ENCODE results near the gene NFATC1. TPM values are rescaled to one million over a fixed set of nuclear protein-coding genes. Genes with fewer than 3 reads are reported as not detected.

The NFATC1 gene
- total RNA-seq, 4 donors from 2014 or later: 13.1 to 21.3 (median 16.2) TPM

DNA sequence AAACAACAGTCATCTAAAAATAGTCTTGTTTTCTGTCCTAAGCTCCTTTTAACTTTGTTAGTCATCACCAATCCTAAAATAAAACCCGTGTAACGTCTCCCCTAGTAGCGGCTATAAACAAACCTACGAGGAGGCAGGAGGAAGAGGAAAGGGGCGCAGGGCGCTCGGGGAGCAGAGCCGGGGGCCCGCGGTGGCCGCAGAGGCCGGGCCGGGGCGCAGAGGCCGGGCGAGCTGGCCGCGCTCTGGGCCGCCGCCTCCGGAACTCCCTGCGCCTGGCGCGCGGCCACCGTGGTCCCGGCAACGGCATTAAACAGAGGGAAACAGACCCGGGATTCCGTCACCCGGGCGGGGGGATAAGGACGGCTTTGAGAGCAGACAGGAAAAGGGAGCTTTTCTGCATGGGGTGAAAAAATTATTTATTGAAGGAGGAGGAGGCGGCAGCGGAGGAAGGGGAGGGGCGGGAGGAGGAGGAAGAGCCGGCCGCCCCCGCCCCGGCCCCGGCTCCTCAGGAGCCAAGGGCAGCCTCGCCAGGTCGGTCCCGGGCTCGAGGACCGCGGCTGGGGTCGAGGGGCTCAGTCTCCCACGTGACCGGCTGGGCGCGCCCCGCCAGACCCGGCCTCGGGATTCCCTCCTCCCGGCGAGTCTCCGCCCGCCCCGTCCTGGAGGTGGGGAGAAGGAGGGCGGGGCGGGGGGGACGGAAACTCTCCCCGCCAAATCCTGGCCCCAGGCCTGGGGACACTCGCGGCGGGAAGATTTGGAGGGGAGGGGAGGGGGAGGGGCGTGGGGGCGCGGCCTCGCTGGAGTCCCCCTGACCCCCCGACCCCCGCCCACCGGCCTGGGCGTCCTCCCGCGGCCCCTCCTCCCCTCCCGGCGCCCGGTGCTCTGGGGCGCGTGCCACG is 1.8 kb upstream of the NFATC1 start:
- peak; percentile 77 for ATAC-seq
- no peaks in the 10 kb centered on the region for H3K9me3 ChIP-seq
- H3K27ac ChIP-seq: peak overlapping the region; percentile 88 to 99 (median 96)
- TF ChIP-seq, protein P1, sequence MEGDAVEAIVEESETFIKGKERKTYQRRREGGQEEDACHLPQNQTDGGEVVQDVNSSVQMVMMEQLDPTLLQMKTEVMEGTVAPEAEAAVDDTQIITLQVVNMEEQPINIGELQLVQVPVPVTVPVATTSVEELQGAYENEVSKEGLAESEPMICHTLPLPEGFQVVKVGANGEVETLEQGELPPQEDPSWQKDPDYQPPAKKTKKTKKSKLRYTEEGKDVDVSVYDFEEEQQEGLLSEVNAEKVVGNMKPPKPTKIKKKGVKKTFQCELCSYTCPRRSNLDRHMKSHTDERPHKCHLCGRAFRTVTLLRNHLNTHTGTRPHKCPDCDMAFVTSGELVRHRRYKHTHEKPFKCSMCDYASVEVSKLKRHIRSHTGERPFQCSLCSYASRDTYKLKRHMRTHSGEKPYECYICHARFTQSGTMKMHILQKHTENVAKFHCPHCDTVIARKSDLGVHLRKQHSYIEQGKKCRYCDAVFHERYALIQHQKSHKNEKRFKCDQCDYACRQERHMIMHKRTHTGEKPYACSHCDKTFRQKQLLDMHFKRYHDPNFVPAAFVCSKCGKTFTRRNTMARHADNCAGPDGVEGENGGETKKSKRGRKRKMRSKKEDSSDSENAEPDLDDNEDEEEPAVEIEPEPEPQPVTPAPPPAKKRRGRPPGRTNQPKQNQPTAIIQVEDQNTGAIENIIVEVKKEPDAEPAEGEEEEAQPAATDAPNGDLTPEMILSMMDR (IDR thresholded peaks at IDR 0.05): no peak
- peak; percentile 34 for TF ChIP-seq POLR2AphosphoS5 (IDR thresholded peaks at IDR 0.05)
- TF ChIP-seq EP300 (IDR thresholded peaks at IDR 0.05): no peak
- peak; percentile 38 to 44 for TF ChIP-seq POLR2A (IDR thresholded peaks at IDR 0.05)
- H3K4me1 ChIP-seq: peaks cover 0 to 47% (median 14%) of the 10 kb centered on the region in 3 donors
- 0% methylated on average over 31 of the region's 83 CpGs; no CpG with 5 or more reads in 1 of the 2 donors for WGBS, 2 donors (ENCODE audit: low coverage in 1 of 2)
- peaks cover 8% of the 10 kb centered on the region for H3K27me3 ChIP-seq
- no peaks in the 10 kb centered on the region for H3K36me3 ChIP-seq
- H3K4me3 ChIP-seq: peak overlapping the region; percentile 62 to 82

DNA sequence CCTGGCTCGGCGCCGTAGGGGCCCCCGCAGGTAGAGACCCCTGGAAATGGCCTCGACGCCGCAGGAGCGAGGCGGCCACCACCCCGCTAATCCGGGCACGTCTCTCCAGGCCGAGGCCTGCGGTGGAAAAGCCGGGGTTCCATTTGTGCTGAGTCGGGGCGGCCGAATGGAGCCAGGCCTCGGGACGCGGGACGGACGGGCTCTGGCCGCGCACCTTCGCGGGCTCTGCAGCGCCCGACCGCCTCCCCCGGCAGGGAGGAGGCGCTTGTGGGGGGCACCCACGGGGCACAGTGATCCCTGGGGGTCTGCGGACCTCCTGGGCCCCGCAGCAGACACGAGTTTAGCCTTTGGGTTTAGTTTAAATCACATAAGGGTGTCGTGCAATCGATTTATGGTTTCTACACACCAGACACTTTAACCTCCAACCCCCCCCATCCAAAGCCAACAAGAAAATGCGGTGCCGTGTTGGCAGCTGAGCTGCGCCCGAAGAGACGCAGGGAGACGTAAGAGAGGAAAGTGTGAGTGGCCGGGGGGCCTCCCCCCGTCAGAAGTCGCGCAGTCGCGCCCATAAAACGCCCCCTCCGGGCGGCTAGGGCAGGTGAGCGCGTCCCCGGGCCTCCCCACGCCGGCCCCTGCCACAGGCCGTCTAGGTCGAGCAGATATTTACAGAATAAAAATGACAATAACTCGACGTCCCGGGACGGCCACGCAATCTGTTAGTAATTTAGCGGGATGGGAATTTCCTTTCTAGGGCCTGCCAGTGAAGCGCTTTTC is 1.0 kb upstream of the NFATC1 start:
- ATAC-seq: peak; percentile 10

DNA sequence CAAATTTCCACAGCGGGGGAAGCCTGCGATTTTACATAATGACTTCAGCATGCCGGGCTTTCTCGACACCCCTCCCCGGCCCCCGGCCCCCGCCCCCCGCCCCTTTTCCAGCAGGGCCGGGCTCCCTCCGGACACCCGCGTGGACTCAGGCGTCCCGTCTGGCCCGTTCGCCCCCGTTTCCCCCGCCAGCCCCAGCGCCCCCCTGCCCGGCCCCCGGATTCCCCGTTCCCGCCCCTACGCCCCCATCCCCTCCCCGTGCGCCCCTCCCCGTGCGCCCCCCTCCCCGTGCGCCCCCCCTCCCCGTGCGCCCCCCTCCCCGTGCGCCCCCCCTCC is 456 bp upstream of the NFATC1 start:
- no peaks in the 10 kb centered on the region for H3K27me3 ChIP-seq
- TF ChIP-seq, protein P1 (IDR thresholded peaks at IDR 0.05): no peak
- TF ChIP-seq EP300 (IDR thresholded peaks at IDR 0.05): no peak
- TF ChIP-seq POLR2A (IDR thresholded peaks at IDR 0.05): no peak
- TF ChIP-seq POLR2AphosphoS5 (IDR thresholded peaks at IDR 0.05): no peak

More for the DNA sequence above, 1.0 kb upstream of the NFATC1 start:
- H3K4me1 ChIP-seq: peaks cover 0 to 55% (median 19%) of the 10 kb centered on the region in 3 donors
- 4% methylated on average over 5 of the region's 67 CpGs; no CpG with 5 or more reads in 1 of the 2 donors for WGBS, 2 donors (ENCODE audit: low coverage in 1 of 2)
- H3K36me3 ChIP-seq: no peaks in the 10 kb centered on the region
- peak overlapping the region; percentile 62 to 82 for H3K4me3 ChIP-seq
- peak; percentile 32 for TF ChIP-seq POLR2AphosphoS5 (IDR thresholded peaks at IDR 0.05)
- TF ChIP-seq, protein P1 (IDR thresholded peaks at IDR 0.05): no peak
- H3K27ac ChIP-seq: peak overlapping the region; percentile 88 to 99 (median 96)
- peaks cover 2% of the 10 kb centered on the region for H3K27me3 ChIP-seq
- H3K9me3 ChIP-seq: no peaks in the 10 kb centered on the region

DNA sequence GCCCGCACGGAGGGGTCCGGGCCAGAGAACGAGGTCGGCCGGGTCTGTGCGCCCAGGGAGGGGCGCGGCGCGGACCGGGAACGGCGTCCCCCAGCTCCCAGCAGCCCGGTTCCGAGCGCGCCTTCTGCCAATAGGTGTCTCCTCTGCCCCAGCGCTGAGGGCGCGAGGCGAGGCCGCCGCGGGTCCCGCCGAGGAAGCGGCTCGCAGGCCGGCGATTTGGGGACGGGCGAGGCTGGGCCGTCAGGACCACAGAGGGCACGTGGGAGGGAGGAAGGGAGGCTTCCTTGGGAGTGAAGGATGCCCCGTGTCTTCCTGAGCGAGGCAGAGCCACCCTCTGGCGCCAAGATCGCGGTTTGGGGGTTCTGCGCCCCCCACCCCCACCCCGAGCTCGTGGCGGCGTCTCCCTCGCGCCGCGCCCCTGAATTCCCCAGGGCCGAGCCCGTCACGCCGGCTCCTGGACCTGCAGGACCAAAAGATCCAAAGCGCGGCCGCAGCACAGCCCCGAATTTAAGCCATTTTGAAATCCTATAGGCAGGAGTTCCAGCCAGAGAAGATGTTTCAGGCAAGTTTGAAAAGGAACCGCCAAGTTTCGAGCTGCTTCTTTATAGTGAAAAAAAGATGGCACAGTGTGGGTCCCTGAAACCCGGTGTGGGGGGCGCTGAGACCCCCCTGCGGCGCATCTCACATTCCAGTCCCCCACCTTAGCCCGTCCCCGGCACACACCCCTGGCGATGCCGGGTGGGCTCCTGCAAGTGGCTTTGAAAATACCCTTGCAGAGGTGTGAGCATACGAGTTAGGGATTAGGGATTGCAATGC is 909 bp downstream of the NFATC1 start:
- Histone ChIP-seq H3K27ac (peak overlapping the region; percentile 85 to 99 (median 96)), H3K36me3 (no peaks in the 10 kb centered on the region), H3K9me3 (no peaks in the 10 kb centered on the region), H3K4me3 (peak overlapping the region; percentile 56 to 82), H3K4me1 (peaks cover 0 to 67% (median 20%) of the 10 kb centered on the region in 3 donors), H3K27me3 (no peaks in the 10 kb centered on the region)
- TF ChIP-seq, protein P1 (IDR thresholded peaks at IDR 0.05): peak in 1 of 4 experiments; percentile 64
- no peak for TF ChIP-seq EP300 (IDR thresholded peaks at IDR 0.05)
- WGBS, 2 donors (ENCODE audit: low coverage in 1 of 2): 50% methylated on average over 2 of the region's 68 CpGs; no CpG with 5 or more reads in 1 of the 2 donors
- ATAC-seq: peak; percentile 10

More for the DNA sequence above, 456 bp upstream of the NFATC1 start:
- Histone ChIP-seq H3K9me3 (no peaks in the 10 kb centered on the region), H3K4me3 (peak overlapping the region; percentile 62 to 82), H3K4me1 (peaks cover 0 to 57% (median 20%) of the 10 kb centered on the region in 3 donors), H3K27ac (peak overlapping the region; percentile 88 to 99 (median 96)), H3K36me3 (no peaks in the 10 kb centered on the region)
- no peak for ATAC-seq
- WGBS, 2 donors (ENCODE audit: low coverage in 1 of 2): 0% methylated on average over 4 of the region's 34 CpGs; no CpG with 5 or more reads in 1 of the 2 donors
